MG63 (cell line): ENCODE measurements around the gene RAB36. TPM values are rescaled to one million over a fixed set of nuclear protein-coding genes. Genes with fewer than 3 reads are reported as not detected.

Experiments used
- DNase-seq: peaks from one replicate; pipeline ENCODE4 v3.0.0-alpha.2; 2020
- H3K27me3 ChIP-seq: fragments of 250-450 bp; sonication (Bioruptor Pico); 2 replicates; pipeline ENCODE4 v1.5.1; 2020; ENCODE audit warnings: mild to moderate bottlenecking, moderate library complexity
- H3K36me3 ChIP-seq: fragments of 250-450 bp; sonication (Bioruptor Pico); 2 replicates; pipeline ENCODE4 v1.5.1; 2020; ENCODE audit warnings: mild to moderate bottlenecking, moderate library complexity
- H3K4me3 ChIP-seq: fragments of 250-450 bp; sonication (Bioruptor Pico); 2 replicates; pipeline ENCODE4 v1.5.1; 2020; ENCODE audit warnings: mild to moderate bottlenecking, moderate library complexity
- H3K9me3 ChIP-seq: fragments of 250-450 bp; sonication (Bioruptor Pico); 2 replicates; pipeline ENCODE4 v1.5.1; 2020; ENCODE audit warnings: mild to moderate bottlenecking, moderate library complexity
- total RNA-seq: library from RNA; depleted of rRNA; stranded (reverse); fragments of >200 nt; shearing (Covaris generic); gene quantifications from 2 replicates; pipeline ENCODE4 v1.2.3, GENCODE V29; 2014; ENCODE audit warnings: low replicate concordance

RAB36 gene
- total RNA-seq, 1 experiment from 2014 or later: 0.03 TPM

DNA sequence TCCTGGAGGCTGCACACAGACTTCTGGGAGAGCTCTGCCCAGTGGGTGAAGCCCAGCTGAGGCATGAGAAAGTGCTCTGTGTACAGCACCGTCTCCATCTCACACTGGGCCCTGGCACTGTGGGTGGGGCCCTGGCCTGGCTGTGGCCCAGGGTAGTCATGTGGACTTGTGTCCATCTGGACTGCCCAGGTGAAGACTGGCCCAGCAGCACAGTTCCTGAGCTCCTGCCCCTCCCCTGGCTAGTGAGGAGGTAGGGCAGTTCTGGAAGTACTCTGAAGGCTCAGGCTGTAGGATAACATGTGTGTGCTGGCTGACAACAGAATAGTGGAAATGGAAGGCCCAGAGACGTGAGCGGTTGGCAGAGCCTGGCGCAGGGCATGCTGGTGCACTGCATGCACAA lies 38.9 kb upstream of the RAB36 start:
- Histone ChIP-seq H3K36me3 (no peaks in the 10 kb centered on the region), H3K27me3 (no peaks in the 10 kb centered on the region), H3K4me3 (no peak overlapping the region), H3K9me3 (no peaks in the 10 kb centered on the region)
- DNase-seq: no peak

GRCh38 chr22:23106906-23107367 lies 38.3 kb upstream of the RAB36 start:
- no peak overlapping the region for H3K4me3 ChIP-seq
- DNase-seq: no peak
- no peaks in the 10 kb centered on the region for H3K9me3 ChIP-seq
- H3K27me3 ChIP-seq: no peaks in the 10 kb centered on the region
- H3K36me3 ChIP-seq: no peaks in the 10 kb centered on the region

DNA sequence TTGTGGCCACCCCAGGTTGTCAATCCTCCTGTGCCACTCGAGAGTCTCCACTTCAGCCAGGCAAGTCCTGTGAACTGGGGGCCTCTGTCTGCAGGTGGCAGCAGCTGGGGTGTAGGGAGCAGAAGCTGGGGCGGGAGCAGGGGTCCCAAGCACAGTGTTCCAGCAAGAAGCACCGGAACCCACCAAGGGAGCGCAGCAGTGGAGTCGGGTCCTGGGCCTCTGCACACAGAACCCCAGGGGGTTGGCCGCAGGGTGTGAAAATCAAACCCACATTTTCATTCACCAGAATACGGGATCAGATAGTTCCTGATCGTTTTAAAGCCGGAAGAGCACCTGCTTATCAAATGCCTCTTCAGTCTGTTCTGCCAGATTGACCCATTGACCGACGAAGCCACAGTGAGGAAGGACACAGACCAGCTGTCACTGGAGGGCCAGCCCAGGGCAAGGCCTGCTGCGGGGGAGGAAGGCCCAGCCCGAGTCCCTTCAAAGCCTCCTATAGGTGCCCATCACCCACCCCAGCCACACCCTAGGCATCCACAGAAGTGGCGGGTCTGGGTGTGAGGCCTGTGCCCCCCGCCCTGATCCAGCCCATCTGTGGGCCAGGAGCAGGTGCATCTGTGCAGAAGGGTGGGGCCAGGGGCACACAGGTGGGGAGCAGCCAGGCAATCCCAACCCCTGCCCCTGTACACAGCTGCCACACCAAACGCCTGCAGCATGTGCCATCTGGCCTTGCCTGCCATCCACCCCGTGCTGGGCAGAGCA lies 37.6 kb upstream of the RAB36 start:
- Histone ChIP-seq H3K4me3 (no peak overlapping the region), H3K9me3 (no peaks in the 10 kb centered on the region), H3K36me3 (no peaks in the 10 kb centered on the region), H3K27me3 (no peaks in the 10 kb centered on the region)
- no peak for DNase-seq

- no peaks in the 10 kb centered on the region for H3K36me3 ChIP-seq
- no peak for DNase-seq
- no peaks in the 10 kb centered on the region for H3K9me3 ChIP-seq
- H3K27me3 ChIP-seq: no peaks in the 10 kb centered on the region
- no peak overlapping the region for H3K4me3 ChIP-seq
These were observed 36.8 kb upstream of the RAB36 start for GRCh38 chr22:23108249-23109078.

- Histone ChIP-seq H3K27me3 (no peaks in the 10 kb centered on the region), H3K4me3 (no peak overlapping the region), H3K9me3 (no peaks in the 10 kb centered on the region), H3K36me3 (no peaks in the 10 kb centered on the region)
- no peak for DNase-seq
These were observed 36.3 kb upstream of the RAB36 start for GRCh38 chr22:23109079-23109347.

- Histone ChIP-seq H3K36me3 (no peaks in the 10 kb centered on the region), H3K27me3 (no peaks in the 10 kb centered on the region), H3K4me3 (no peak overlapping the region), H3K9me3 (no peaks in the 10 kb centered on the region)
- DNase-seq: no peak
These were observed 35.8 kb upstream of the RAB36 start for GRCh38 chr22:23109441-23109978.

DNA sequence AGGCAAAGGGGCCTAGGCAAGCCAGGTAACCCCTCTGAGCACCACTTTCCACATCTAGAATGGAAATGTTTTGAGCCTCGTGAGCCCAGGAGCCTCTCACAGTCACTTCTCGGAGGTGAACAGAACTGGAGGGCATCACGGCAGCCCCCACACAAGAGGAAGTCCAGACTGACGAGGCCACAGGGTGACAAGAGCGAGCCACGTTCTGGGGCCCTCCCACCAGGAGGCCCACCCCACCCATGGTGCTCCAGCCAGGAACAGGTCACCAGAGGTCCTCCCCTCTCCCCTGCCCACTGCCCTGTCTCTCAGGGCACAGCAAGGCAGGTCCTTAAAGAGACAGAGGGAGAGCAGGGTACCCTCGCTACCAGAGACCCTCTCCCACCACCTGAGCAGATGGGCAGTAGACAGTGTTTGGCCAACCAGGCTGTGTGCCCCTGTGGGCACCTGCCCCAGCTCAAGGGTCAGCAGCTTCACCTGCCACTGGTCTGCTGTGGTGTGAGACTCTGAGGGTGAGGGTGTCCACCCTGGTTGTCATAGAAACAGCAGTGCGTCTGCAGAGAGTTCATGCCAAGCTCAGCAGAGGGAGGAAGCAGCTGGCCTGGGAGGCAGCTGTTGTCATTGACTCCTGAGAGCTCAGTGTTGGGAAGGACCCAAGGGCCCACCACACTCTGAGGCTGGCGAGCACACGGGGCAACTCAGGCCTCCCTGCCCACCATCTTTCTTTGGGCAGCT lies 34.9 kb upstream of the RAB36 start:
- Histone ChIP-seq H3K36me3 (no peaks in the 10 kb centered on the region), H3K9me3 (no peaks in the 10 kb centered on the region), H3K4me3 (no peak overlapping the region), H3K27me3 (no peaks in the 10 kb centered on the region)
- DNase-seq: no peak

DNA sequence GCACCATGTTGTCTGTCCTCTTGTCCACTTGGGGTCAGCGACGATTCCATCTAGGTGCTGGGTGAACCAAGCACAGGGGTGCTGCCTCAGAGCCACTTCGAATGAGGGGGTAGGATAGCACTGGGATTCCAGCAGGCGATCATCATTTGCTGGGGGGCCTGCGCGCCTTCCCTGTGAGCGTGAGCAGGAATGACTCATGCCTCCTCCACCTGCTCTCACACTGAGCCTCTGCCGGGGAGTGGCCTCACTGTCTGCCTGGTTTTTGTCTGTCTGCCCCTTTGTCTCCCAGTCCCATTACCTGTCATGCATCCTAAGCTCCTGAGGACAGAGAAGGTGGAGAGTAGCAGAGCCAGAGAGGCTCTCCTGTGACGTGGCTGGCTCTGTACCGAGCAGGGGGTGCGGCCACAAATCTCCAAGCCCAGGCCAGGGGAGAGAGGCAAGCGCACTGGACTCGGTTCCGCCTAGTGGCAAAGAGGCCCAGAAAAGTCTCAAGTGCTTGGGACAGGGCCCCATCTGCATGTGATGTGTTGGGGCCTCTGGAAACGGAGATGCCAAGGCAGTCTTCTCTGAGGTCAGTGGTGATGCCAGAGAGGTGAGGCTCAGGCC lies 34.3 kb upstream of the RAB36 start:
- H3K9me3 ChIP-seq: no peaks in the 10 kb centered on the region
- DNase-seq: no peak
- H3K4me3 ChIP-seq: no peak overlapping the region
- no peaks in the 10 kb centered on the region for H3K36me3 ChIP-seq
- H3K27me3 ChIP-seq: no peaks in the 10 kb centered on the region

GRCh38 chr22:23112472-23113012 lies 32.7 kb upstream of the RAB36 start:
- Histone ChIP-seq H3K27me3 (no peaks in the 10 kb centered on the region), H3K9me3 (no peaks in the 10 kb centered on the region), H3K36me3 (no peaks in the 10 kb centered on the region), H3K4me3 (no peak overlapping the region)
- no peak for DNase-seq

DNA sequence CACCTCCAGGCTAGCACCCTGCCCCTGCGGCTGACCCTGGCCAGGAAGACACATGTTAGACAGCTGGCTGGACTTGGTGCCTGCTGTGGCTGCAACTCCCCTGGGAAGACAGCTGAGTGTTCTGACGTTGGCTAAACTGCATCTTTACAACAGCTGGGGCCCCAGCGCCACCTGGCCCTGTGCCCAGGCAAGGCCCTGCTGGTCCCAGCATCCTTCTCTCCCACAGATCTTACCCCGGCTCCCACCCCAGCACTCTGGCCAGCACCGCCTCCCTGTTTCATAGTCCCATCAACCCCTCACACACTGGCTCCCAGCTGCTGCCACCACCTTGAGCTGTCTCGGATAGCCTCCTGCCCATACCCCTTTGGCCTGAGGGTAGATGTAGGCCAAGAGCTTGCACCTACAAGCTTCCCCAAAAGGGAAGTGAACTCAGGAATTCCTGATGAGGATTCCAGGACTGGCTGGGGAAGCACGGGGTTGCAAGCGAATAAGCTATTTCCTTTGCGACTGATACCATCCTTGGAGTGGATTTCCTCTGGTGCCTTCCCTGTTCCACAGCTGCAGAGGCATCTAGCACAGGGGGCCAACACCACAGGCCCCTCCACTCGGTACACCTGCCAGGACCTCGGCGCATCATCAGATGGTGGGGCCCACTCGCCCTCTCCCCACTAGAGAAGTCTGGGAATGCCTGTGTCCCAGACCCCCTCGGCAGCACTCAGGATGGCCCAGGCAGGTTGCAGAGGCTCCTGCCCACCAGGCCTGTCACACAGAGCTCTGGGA lies 32.0 kb upstream of the RAB36 start:
- H3K27me3 ChIP-seq: no peaks in the 10 kb centered on the region
- no peaks in the 10 kb centered on the region for H3K9me3 ChIP-seq
- no peak for DNase-seq
- no peaks in the 10 kb centered on the region for H3K36me3 ChIP-seq
- H3K4me3 ChIP-seq: no peak overlapping the region

GRCh38 chr22:23113847-23114720 lies 31.2 kb upstream of the RAB36 start:
- H3K36me3 ChIP-seq: no peaks in the 10 kb centered on the region
- H3K4me3 ChIP-seq: no peak overlapping the region
- no peak for DNase-seq
- H3K27me3 ChIP-seq: no peaks in the 10 kb centered on the region
- H3K9me3 ChIP-seq: no peaks in the 10 kb centered on the region

DNA sequence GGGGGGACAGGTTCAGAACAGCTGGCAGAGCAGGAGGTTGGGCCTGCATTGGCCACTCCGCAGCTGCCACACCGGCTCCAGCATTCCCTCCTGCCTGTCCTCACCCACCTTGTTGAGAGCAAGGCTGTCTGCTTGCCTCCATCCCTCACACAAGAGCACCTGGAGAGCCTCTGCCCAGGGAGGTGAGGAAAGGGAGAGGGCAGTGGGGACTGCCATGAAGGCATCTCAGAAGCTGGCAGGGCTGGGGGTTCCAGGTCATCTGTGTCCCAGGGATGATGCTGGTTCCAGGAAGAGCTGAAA lies 30.6 kb upstream of the RAB36 start:
- H3K4me3 ChIP-seq: no peak overlapping the region
- H3K27me3 ChIP-seq: no peaks in the 10 kb centered on the region
- H3K36me3 ChIP-seq: no peaks in the 10 kb centered on the region
- no peaks in the 10 kb centered on the region for H3K9me3 ChIP-seq
- DNase-seq: no peak

DNA sequence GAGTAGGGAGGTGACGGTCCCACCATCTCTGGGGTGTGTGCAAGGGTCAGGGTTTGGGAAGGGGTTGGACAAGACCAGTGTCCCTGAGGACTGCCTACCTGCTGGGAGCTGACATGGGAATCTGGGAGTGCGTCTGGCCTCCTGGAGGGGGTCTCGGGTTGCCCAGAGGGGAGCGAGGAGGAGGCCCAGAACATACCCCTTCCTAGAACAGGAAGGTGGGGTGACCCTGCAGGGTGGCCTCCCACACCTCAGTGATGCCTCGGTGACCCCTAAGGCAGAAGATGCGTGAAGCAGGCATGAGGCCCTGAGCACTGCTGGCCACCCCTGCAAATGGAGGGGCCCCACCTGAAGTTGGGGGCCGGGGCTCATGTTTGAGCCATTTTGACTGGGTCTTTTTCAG lies 29.9 kb upstream of the RAB36 start:
- no peaks in the 10 kb centered on the region for H3K27me3 ChIP-seq
- H3K4me3 ChIP-seq: no peak overlapping the region
- H3K36me3 ChIP-seq: no peaks in the 10 kb centered on the region
- no peaks in the 10 kb centered on the region for H3K9me3 ChIP-seq
- DNase-seq: no peak

DNA sequence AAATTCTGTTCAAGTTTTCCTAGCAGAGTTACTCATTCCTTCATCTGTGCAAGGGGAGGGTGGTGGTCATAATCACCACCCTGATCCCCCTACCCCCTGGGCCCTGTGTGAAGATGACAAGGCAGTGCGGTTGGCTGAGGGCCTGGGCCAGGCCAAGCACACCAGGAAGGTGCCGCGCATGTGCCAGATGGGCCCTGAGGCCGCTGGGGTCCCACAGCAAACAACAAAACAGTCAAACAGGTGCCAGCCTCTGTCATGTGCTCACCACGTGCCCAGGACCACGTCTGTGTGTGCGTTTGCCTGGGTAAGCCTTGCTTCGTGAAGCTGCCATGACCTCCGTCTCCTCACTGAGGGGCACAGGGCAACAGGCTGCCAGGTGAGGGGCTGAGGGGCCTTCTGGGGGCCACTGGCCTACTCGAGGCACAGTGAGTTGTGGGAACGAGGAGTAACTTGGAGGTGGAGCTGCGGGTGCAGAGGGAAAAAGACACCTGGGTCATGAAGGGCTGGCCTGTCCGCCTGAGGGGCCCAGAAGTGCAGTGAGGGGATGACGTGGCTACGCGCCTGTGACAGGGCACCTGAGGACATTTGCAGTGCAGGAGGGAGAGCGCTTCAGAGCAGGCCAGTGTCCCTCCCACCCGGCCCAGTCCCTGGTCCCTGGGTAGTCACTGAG lies 29.3 kb upstream of the RAB36 start:
- DNase-seq: no peak
- H3K4me3 ChIP-seq: no peak overlapping the region
- no peaks in the 10 kb centered on the region for H3K36me3 ChIP-seq
- H3K27me3 ChIP-seq: no peaks in the 10 kb centered on the region
- no peaks in the 10 kb centered on the region for H3K9me3 ChIP-seq
